Upper lobe of left lung (tissue), 6 donors: Measurements from ENCODE around the gene ATP1A2. TPM values are rescaled to one million over a fixed set of nuclear protein-coding genes. Genes with fewer than 3 reads are reported as not detected.
A peak's percentile ranks its signal among the peaks of the same experiment; 100 is the strongest.
"Not testable (repeated sequence)": the region's sequence is repeated elsewhere in the genome, so short reads cannot be mapped to it uniquely, and the experiment has no call there.

Experiments
- ATAC-seq, 2 donors: fragments of 200-7000 bp; cut with Tn5 transposase; one replicate each; pipeline ENCODE4 v1.9.1; 2022; ENCODE audit warnings: mild to moderate bottlenecking in 2 of 2, moderate library complexity in 2 of 2; ENCODE audit not compliant: low FRiP score in 2 of 2
- DNase-seq, 2 donors: peaks; one replicate each; pipeline ENCODE4 v3.0.0-alpha.2; 2019 to 2020
- H3K27ac ChIP-seq, 4 donors: fragments of 200-600 bp; sonication (generic); one replicate each; pipeline ENCODE4 v1.5.1; 2016 to 2019
- H3K27me3 ChIP-seq, 4 donors: fragments of 200-600 bp; sonication (generic); one replicate each; pipeline ENCODE4 v1.5.1; 2017 to 2019
- H3K36me3 ChIP-seq, 4 donors: fragments of 200-600 bp; sonication (generic); one replicate each; pipeline ENCODE4 v1.5.1; 2016 to 2019
- H3K4me1 ChIP-seq, 4 donors: fragments of 200-600 bp; sonication (generic); one replicate each; pipeline ENCODE4 v1.5.1; 2018 to 2019
- H3K4me3 ChIP-seq, 4 donors: fragments of 200-600 bp; sonication (generic); one replicate each; pipeline ENCODE4 v1.5.1; 2017 to 2019; ENCODE audit warnings: mild to moderate bottlenecking in 2 of 4, moderate library complexity in 1 of 4
- H3K9me3 ChIP-seq, 4 donors: fragments of 200-600 bp; sonication (generic); one replicate each; pipeline ENCODE4 v1.5.1; 2018 to 2019
- EP300 ChIP-seq, 4 donors: sonication (generic); formaldehyde crosslinking; IDR thresholded peaks; one replicate each; pipeline ENCODE4 v1.5.1; 2017; ENCODE audit warnings: antibody characterized with exemption in 4 of 4, control low read depth in 2 of 4
- POLR2A ChIP-seq, 4 donors: fragments of 450-650 bp; IDR thresholded peaks; one replicate each; pipeline ENCODE4 v1.5.1; 2016 to 2017; ENCODE audit warnings: antibody characterized with exemption in 4 of 4, mild to moderate bottlenecking in 2 of 4
- POLR2AphosphoS5 ChIP-seq, 2 donors: sonication (generic); formaldehyde crosslinking; IDR thresholded peaks; one replicate each; pipeline ENCODE4 v1.5.1; 2017; ENCODE audit warnings: antibody characterized with exemption in 2 of 2
- WGBS, 2 donors: methylation state at CpG; one replicate each; pipeline ENCODE4 v1.1.5; 2017 to 2018; 5-methylcytosine and 5-hydroxymethylcytosine counted together
- total RNA-seq, 6 donors: library from RNA; depleted of rRNA in 4 of 6; stranded (reverse); fragments of >200 nt in 4 of 6; gene quantifications; one replicate each; pipeline versions ENCODE4 v1.1.0 to v1.2.1, GENCODE V29; 2016 to 2021
- TF ChIP-seq, protein P1 (sequence below), 6 experiments: fragments of 450-650 bp in 4 of 6; fragments of 200-600 bp in 2 of 6; sonication (generic) in 2 of 6; IDR thresholded peaks; one replicate each; pipeline ENCODE4 v1.5.1; 2016 to 2019; ENCODE audit warnings: antibody characterized with exemption in 6 of 6
- donor health status: DM: no; HTN: no; CAD: no; lungs with moderate emphysema.
- donor health status: DM: no; HTN: yes; CAD: no; lungs with severe emphysema.

The ATP1A2 gene
- total RNA-seq, 6 donors from 2014 or later, result 2.2 to 36.7 (median 3.8) TPM

DNA sequence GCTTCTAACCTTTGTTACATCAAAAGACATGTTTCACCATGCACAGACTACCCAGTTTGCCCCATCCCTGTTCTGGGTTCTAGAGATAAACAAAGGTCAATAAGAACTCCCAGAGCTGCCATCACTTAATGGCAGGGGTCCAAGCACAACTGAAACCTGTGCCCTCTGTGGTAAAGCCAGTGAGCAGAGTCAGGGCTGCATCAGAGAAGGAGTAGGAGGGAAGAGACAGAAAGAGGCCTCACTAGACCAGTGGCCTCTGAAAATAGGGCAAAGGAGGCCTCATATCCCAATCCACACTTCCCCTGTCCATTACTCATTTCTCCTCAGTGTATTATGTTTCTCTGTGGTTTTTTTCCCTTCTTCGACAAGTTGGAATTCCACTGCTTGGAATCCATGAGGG lies 10.2 kb downstream of the ATP1A2 start:
- ATAC-seq, result no peak
- H3K27ac ChIP-seq, result no peak overlapping the region
- WGBS, 2 donors, result 81 to 91% methylated on average over 1 of the region's 1 CpG

DNA sequence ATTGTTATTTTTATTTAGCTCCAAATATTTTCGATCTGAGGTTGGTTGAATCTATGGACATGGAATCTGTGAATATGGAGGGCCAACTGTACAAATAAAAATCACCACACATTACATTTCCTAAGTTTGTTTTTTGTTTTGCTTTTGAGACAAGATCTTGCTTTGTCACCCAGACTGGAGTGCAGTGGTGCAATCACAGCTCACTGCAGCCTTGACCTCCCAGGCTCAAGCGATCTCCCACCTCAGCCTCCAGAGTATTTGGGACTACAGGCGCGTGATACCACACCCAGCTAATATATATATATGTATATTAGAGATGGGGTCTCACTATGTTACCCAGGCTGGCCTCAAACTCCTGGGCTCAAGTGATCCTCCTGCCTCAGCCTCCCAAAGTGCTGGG lies 10.8 kb downstream of the ATP1A2 start:
- H3K4me1 ChIP-seq, H3K9me3 ChIP-seq, H3K4me3 ChIP-seq, H3K27me3 ChIP-seq, DNase-seq, H3K36me3 ChIP-seq, ATAC-seq, H3K27ac ChIP-seq: not testable (repeated sequence)
- WGBS, 2 donors, result 70 to 74% methylated on average over 4 of the region's 4 CpGs

More for the DNA sequence above, 10.2 kb downstream of the ATP1A2 start:
- DNase-seq, result no peak
- Histone ChIP-seq H3K9me3 (no peaks in the 10 kb centered on the region), H3K4me3 (no peak overlapping the region), H3K4me1 (peaks cover 0 to 4% (median 0%) of the 10 kb centered on the region in 4 donors), H3K27me3 (no peaks in the 10 kb centered on the region), H3K36me3 (no peaks in the 10 kb centered on the region)
- TF ChIP-seq POLR2AphosphoS5 (IDR thresholded peaks at IDR 0.05) (no peak), POLR2A (IDR thresholded peaks at IDR 0.05) (no peak), EP300 (IDR thresholded peaks at IDR 0.05) (no peak)
- TF ChIP-seq, protein P1, sequence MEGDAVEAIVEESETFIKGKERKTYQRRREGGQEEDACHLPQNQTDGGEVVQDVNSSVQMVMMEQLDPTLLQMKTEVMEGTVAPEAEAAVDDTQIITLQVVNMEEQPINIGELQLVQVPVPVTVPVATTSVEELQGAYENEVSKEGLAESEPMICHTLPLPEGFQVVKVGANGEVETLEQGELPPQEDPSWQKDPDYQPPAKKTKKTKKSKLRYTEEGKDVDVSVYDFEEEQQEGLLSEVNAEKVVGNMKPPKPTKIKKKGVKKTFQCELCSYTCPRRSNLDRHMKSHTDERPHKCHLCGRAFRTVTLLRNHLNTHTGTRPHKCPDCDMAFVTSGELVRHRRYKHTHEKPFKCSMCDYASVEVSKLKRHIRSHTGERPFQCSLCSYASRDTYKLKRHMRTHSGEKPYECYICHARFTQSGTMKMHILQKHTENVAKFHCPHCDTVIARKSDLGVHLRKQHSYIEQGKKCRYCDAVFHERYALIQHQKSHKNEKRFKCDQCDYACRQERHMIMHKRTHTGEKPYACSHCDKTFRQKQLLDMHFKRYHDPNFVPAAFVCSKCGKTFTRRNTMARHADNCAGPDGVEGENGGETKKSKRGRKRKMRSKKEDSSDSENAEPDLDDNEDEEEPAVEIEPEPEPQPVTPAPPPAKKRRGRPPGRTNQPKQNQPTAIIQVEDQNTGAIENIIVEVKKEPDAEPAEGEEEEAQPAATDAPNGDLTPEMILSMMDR (IDR thresholded peaks at IDR 0.05), result no peak

DNA sequence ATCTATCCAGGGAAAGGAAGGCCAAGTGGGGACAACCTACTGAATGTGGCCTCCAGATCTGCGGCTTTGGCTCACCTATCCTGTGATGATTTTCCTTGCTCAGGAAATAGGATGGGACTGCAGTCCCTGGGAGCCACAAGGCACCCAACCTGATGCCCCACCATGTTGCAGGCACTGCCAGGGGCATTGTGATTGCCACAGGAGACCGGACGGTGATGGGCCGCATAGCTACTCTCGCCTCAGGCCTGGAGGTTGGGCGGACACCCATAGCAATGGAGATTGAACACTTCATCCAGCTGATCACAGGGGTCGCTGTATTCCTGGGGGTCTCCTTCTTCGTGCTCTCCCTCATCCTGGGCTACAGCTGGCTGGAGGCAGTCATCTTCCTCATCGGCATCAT lies 11.8 kb downstream of the ATP1A2 start:
- H3K4me1 ChIP-seq, result peaks cover 0 to 4% (median 1%) of the 10 kb centered on the region in 4 donors
- WGBS, 2 donors, result 90 to 94% methylated on average over 6 to 9 of the region's 9 CpGs
- H3K36me3 ChIP-seq, result no peaks in the 10 kb centered on the region
- DNase-seq, result no peak
- no peaks in the 10 kb centered on the region for H3K9me3 ChIP-seq
- H3K4me3 ChIP-seq, result no peak overlapping the region
- TF ChIP-seq POLR2A (IDR thresholded peaks at IDR 0.05) (no peak), POLR2AphosphoS5 (IDR thresholded peaks at IDR 0.05) (no peak), EP300 (IDR thresholded peaks at IDR 0.05) (no peak)
- TF ChIP-seq, protein P1 (IDR thresholded peaks at IDR 0.05), result no peak
- H3K27ac ChIP-seq, result no peak overlapping the region
- no peak for ATAC-seq
- H3K27me3 ChIP-seq, result no peaks in the 10 kb centered on the region

DNA sequence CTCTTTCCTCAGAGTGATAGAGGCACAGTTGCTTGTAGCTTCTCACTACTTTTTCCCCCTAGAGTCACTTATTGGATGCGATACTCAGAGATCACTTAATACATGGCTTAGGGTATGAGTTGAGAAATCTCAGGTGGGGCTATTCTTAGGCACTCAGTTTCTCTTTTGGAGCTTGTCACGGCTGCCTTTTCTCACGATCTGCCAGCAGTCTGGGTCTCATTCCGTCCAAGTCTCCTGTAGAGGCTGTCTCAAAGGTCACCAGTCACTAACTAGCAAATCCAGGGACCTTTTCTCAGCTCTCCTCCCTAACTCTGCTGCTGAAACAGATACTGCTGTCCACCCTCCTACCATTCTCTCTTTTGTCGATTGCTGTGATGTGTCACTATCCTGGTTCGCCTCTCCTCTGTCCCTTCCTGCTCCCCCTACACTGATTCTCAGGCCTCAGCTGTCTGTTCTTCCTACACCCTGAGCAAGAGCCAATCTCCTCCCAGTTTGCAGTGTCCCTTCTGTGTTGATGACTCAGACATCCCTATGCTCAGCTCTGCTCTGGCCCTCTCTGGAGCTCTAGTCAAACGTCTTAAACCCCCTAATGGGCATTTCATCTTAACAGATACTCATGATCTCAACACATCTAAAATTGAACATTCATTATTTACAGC lies 12.4 kb downstream of the ATP1A2 start:
- ATAC-seq (peak in 1 of 2 donors; percentile 72), DNase-seq (no peak)

GRCh38 chr1:160128636-160129035 lies 13.1 kb downstream of the ATP1A2 start:
- H3K27me3 ChIP-seq, result no peaks in the 10 kb centered on the region
- H3K36me3 ChIP-seq, result no peaks in the 10 kb centered on the region
- H3K4me1 ChIP-seq, result peaks cover 0 to 4% (median 1%) of the 10 kb centered on the region in 4 donors
- no peak for TF ChIP-seq POLR2AphosphoS5 (IDR thresholded peaks at IDR 0.05)
- TF ChIP-seq, protein P1 (IDR thresholded peaks at IDR 0.05), result no peak
- no peak for TF ChIP-seq POLR2A (IDR thresholded peaks at IDR 0.05)
- TF ChIP-seq EP300 (IDR thresholded peaks at IDR 0.05), result no peak
- DNase-seq (no peak), ATAC-seq (no peak)
- no peak overlapping the region for H3K27ac ChIP-seq
- H3K4me3 ChIP-seq, result no peak overlapping the region
- H3K9me3 ChIP-seq, result no peaks in the 10 kb centered on the region
- 92 to 93% methylated on average over 18 of the region's 18 CpGs for WGBS, 2 donors

More for the DNA sequence above, 12.4 kb downstream of the ATP1A2 start:
- H3K27me3 ChIP-seq, result no peaks in the 10 kb centered on the region
- peaks cover 0 to 4% (median 1%) of the 10 kb centered on the region in 4 donors for H3K4me1 ChIP-seq
- H3K27ac ChIP-seq, result no peak overlapping the region
- no peak for TF ChIP-seq EP300 (IDR thresholded peaks at IDR 0.05)
- TF ChIP-seq, protein P1 (IDR thresholded peaks at IDR 0.05), result no peak
- no peak for TF ChIP-seq POLR2AphosphoS5 (IDR thresholded peaks at IDR 0.05)
- no peak for TF ChIP-seq POLR2A (IDR thresholded peaks at IDR 0.05)
- 72 to 73% methylated on average over 7 of the region's 7 CpGs for WGBS, 2 donors
- no peaks in the 10 kb centered on the region for H3K36me3 ChIP-seq
- no peak overlapping the region for H3K4me3 ChIP-seq
- no peaks in the 10 kb centered on the region for H3K9me3 ChIP-seq
